ENCODE measurements around the gene PPM1M.
A peak's percentile ranks its signal among the peaks of the same experiment; 100 is the strongest.

PPM1M gene

DNA sequence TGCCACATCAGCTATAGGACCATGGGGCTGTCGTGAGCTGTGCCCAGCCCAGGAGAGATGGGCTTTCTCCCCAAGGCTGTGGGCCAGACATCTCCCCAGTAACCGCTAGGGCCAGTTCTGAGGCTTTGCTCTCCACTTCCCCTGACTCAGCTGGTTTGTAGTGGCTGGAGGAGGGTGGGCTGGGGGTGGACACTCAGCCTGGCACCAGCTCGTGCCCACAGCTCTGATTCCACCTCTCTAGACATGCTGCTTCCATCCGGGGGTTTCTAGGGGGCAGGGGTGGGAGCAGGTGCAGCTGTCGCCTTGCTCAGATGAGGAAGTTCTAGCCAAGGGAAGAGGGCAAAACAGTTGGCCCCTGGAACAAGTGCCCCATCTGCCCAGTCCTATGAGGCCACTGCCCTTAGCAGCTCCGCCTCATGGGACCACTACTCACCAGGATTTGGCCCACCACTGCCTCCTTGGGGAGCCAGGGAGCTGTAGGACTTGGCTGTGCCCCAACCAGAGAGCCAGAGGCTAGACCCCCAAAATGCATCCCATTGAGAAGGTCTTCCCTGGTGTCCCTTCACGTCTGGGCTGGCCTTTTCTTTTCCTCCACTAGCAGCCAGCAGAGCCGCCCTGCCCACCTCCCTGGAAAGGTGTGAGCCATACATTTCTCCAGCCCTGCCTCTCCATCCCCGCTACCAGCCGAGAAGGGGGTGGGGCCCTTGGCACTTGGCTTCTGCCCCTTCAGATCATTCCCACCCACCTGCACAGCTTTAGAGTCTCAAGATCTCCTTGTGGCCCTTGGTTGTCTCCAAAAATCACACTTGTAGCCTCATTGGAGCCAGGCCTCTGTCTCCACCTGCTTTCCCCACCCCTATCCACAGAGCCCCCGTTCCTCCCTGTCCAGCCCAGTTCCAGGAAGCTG, 51.9 kb downstream of the PPM1M start:
- Histone ChIP-seq H3K27me3 (no peaks in the 10 kb centered on the region), H4K20me1 (peaks cover 0 to 72% (median 11%) of the 10 kb centered on the region in 11 experiments; a peak in 12 of 22 replicates), H3K4me1 (peaks cover 35 to 44% (median 37%) of the 10 kb centered on the region in 10 experiments), H3K36me3 (peaks cover 8 to 41% (median 24%) of the 10 kb centered on the region in 11 experiments), H3K9me3 (replicated peaks in 1 of 11) (no peaks in the 10 kb centered on the region), H3K4me2 (peak overlapping the region; percentile 29 to 74 (median 57); a peak in 21 of 22 replicates), H3K27ac (no peak overlapping the region), H3K9ac (peak overlapping the region in 4 of 11 experiments; percentile 3 to 24 (median 10); a peak in 2 of 22 replicates), H3K4me3 (no peak overlapping the region)
- no peak for TF ChIP-seq Cebpa-rat (IDR thresholded peaks at IDR 0.05)

DNA sequence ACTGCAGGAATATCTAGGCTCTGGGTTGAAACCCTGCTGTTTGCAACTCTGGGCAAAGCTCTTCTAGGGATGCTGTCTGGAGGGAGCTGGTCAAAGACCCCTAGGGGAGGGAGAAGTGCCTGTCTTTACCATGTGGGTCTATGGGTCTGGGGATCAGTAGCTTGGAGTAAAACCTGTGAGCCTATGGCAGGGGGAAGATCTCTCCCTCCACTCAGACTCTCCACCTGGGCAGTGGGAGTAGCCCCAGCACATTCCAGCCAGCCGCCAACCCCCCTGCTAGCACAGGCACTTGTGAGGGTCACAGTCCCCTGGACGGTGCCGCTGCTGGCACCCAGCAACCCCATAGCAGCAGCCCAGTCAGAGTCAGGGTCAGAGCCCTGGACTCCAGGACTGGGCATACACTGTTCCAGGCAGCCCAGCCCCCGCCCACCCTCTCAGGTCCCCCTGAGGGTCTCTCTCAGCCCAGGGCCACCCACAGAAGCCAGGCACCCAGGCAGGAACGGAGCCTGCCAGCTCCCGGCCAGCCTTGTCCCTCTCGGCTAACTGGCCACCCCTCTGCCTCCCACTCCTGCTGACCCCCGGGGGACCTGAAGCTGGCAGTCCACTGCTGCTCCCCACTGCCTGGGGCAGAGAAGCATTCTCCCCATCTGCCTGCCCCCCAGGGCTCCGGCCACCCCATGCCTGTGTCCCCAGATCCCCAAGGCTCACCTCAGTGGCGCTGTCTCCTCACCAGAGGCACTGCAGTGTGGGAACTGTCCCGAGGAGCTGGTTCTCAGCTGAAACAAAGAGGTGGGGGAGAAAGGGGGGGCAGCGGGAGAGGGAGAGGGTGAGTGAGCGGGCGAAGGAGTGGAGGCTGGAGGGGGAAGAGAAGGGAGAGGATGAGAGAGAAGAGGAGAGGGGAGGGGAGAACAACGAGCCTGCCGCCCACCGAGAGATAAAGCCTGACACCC, 52.9 kb downstream of the PPM1M start:
- peaks cover 0 to 64% (median 11%) of the 10 kb centered on the region in 11 experiments; a peak in 11 of 22 replicates for H4K20me1 ChIP-seq
- H3K4me3 ChIP-seq = no peak overlapping the region
- TF ChIP-seq Cebpa-rat (IDR thresholded peaks at IDR 0.05) = no peak
- no peaks in the 10 kb centered on the region for H3K9me3 ChIP-seq (replicated peaks in 1 of 11)
- H3K27ac ChIP-seq = peak overlapping the region in 1 of 11 experiments; percentile 4; a peak in 1 of 22 replicates
- peaks cover 37 to 44% (median 38%) of the 10 kb centered on the region in 10 experiments for H3K4me1 ChIP-seq
- H3K4me2 ChIP-seq = peak overlapping the region in 10 of 11 experiments; percentile 35 to 74 (median 60); a peak in 16 of 22 replicates
- H3K36me3 ChIP-seq = peaks cover 0 to 32% (median 15%) of the 10 kb centered on the region in 11 experiments; a peak in 19 of 22 replicates
- no peaks in the 10 kb centered on the region for H3K27me3 ChIP-seq
- peak overlapping the region in 7 of 11 experiments; percentile 15 to 52 (median 41); a peak in 7 of 22 replicates for H3K9ac ChIP-seq

GRCh38 chr3:52299247-52299878, 53.8 kb downstream of the PPM1M start:
- peaks cover 0 to 57% (median 11%) of the 10 kb centered on the region in 11 experiments; a peak in 10 of 22 replicates for H4K20me1 ChIP-seq
- TF ChIP-seq Cebpa-rat (IDR thresholded peaks at IDR 0.05) = no peak
- peak overlapping the region; percentile 33 to 74 (median 51); a peak in 18 of 22 replicates for H3K4me2 ChIP-seq
- peaks cover 37 to 44% (median 40%) of the 10 kb centered on the region in 10 experiments for H3K4me1 ChIP-seq
- H3K27ac ChIP-seq = no peak overlapping the region
- no peaks in the 10 kb centered on the region for H3K27me3 ChIP-seq
- no peak overlapping the region for H3K4me3 ChIP-seq
- no peaks in the 10 kb centered on the region for H3K9me3 ChIP-seq (replicated peaks in 1 of 11)
- peak overlapping the region in 3 of 11 experiments; percentile 13 to 53 (median 20); a peak in 4 of 22 replicates for H3K9ac ChIP-seq
- peaks cover 0 to 30% (median 5%) of the 10 kb centered on the region in 11 experiments; a peak in 11 of 22 replicates for H3K36me3 ChIP-seq

Measured in BLaER1 treated with 17β-estradiol and CSF1 and Interleukin-3, amounts not matched to agents 10 nM and 100 nM (cell line).